PC-3 (cell line): ENCODE measurements around the gene SMC1A.

ENCODE experiments used
- EZH2 ChIP-seq: fragments of 300-600 bp; sonication (generic); IDR thresholded peaks from one replicate; pipeline ENCODE4 v1.6.1; 2017; ENCODE audit warnings: antibody characterized with exemption, mild to moderate bottlenecking, low read length; ENCODE audit not compliant: unreplicated experiment
- EZH2phosphoT487 ChIP-seq: fragments of 300-600 bp; sonication (generic); IDR thresholded peaks from 2 replicates; pipeline ENCODE4 v1.6.1; 2018; ENCODE audit warnings: mild to moderate bottlenecking, antibody characterized with exemption, low read length, borderline replicate concordance
- TF ChIP-seq, protein P1 (sequence below): fragments of 300-600 bp; sonication (generic); conservative IDR thresholded peaks from 2 replicates; pipeline ENCODE4 v1.5.1; 2017; ENCODE audit warnings: antibody characterized with exemption, low read depth, mild to moderate bottlenecking, low read length

DNA sequence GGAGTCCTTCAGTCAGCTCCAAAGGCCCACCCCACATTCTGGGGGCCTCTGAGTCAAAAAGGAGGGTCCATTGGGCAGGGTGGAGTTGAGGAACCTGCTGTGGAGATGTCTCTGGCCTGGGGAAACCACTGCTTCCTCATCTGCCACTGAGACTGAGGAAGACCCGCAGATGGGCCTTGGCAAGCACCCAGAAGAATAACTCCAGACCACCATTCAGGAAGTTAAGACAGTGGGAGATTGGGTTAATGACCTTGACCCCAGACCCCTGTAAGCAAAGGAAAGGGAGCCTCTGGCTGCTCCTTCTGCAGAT is 19.8 kb upstream of the SMC1A start:
- TF ChIP-seq EZH2: no peak
- TF ChIP-seq, protein P1, sequence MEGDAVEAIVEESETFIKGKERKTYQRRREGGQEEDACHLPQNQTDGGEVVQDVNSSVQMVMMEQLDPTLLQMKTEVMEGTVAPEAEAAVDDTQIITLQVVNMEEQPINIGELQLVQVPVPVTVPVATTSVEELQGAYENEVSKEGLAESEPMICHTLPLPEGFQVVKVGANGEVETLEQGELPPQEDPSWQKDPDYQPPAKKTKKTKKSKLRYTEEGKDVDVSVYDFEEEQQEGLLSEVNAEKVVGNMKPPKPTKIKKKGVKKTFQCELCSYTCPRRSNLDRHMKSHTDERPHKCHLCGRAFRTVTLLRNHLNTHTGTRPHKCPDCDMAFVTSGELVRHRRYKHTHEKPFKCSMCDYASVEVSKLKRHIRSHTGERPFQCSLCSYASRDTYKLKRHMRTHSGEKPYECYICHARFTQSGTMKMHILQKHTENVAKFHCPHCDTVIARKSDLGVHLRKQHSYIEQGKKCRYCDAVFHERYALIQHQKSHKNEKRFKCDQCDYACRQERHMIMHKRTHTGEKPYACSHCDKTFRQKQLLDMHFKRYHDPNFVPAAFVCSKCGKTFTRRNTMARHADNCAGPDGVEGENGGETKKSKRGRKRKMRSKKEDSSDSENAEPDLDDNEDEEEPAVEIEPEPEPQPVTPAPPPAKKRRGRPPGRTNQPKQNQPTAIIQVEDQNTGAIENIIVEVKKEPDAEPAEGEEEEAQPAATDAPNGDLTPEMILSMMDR: no peak
- no peak for TF ChIP-seq EZH2phosphoT487
